Activated CD8-positive, alpha-beta T cell treated with anti-CD3 and anti-CD28 coated beads for 36 hours (primary cell): ENCODE results near the gene PLXNA3. TPM values are rescaled to one million over a fixed set of nuclear protein-coding genes. Genes with fewer than 3 reads are reported as not detected.

Source experiments
- ATAC-seq: fragments of 200-7000 bp; cut with Tn5 transposase; one replicate; pipeline ENCODE4 v1.10.0; 2021; ENCODE audit warnings: mild to moderate bottlenecking, moderate library complexity
- CTCF ChIA-PET: fragments of 350-600 bp; sonication (Branson Sonifier 250); formaldehyde crosslinking; loops from one replicate; lab custom pipeline; 2021; ENCODE audit warnings: antibody characterized with exemption; lab: Charles Lee
- POLR2A ChIA-PET: fragments of 350-600 bp; sonication (Branson Sonifier 250); formaldehyde crosslinking; loops from one replicate; lab custom pipeline; 2021; ENCODE audit warnings: antibody characterized with exemption; lab: Charles Lee
- DNase-seq: peaks from one replicate; pipeline ENCODE4 v3.0.0-alpha.2; 2020
- H3K27ac Mint-ChIP-seq: one replicate; pipeline ENCODE4 v1.8.0; 2021; ENCODE audit warnings: mild to moderate bottlenecking, mixed read lengths
- H3K27me3 Mint-ChIP-seq: one replicate; pipeline ENCODE4 v1.8.0; 2021; ENCODE audit warnings: mixed read lengths
- H3K36me3 Mint-ChIP-seq: one replicate; pipeline ENCODE4 v1.8.0; 2021; ENCODE audit warnings: low read depth, mixed read lengths
- H3K4me1 Mint-ChIP-seq: one replicate; pipeline ENCODE4 v1.8.0; 2021; ENCODE audit warnings: low read depth, mixed read lengths
- H3K4me3 Mint-ChIP-seq: one replicate; pipeline ENCODE4 v1.8.0; 2021; ENCODE audit warnings: mild to moderate bottlenecking, moderate library complexity, mixed read lengths
- H3K9me3 Mint-ChIP-seq: one replicate; pipeline ENCODE4 v1.8.0; 2021; ENCODE audit warnings: mixed read lengths
- intact Hi-C: fragments of 100-400 bp; cut with micrococcal nuclease; formaldehyde crosslinking; loops from one replicate; pipeline ENCODE4 v1.10.0; 2022
- total RNA-seq, 2 experiments: library from RNA; stranded (reverse); gene quantifications; one replicate each; pipeline ENCODE4 v1.2.3, GENCODE V29; 2021
- TF ChIP-seq, protein P1 (sequence below): fragments of 200-600 bp; IDR thresholded peaks from one replicate; pipeline ENCODE4 v1.8.0; 2022; ENCODE audit warnings: antibody characterized with exemption, mild to moderate bottlenecking

PLXNA3 gene
- total RNA-seq, 2 experiments from 2014 or later, result 36.5 to 40.5 TPM

- Mint-ChIP-seq H3K36me3 (peaks cover 18% of the 10 kb centered on the region), H3K4me1 (peaks cover 29% of the 10 kb centered on the region), H3K9me3 (no peaks in the 10 kb centered on the region), H3K4me3 (peak within 1 kb of the TSS; percentile 71), H3K27me3 (no peaks in the 10 kb centered on the region), H3K27ac (peak within 1 kb of the TSS; percentile 72)
- DNase-seq, result peak; percentile 70
- intact Hi-C loops, result no loop called here
- CTCF ChIA-PET, result interaction anchor here (1.2 kb wide), 1 partner anchor 49 kb away, joined by 3 read pairs; no protein-coding TSS in a partner anchor
- TF ChIP-seq, protein P1, sequence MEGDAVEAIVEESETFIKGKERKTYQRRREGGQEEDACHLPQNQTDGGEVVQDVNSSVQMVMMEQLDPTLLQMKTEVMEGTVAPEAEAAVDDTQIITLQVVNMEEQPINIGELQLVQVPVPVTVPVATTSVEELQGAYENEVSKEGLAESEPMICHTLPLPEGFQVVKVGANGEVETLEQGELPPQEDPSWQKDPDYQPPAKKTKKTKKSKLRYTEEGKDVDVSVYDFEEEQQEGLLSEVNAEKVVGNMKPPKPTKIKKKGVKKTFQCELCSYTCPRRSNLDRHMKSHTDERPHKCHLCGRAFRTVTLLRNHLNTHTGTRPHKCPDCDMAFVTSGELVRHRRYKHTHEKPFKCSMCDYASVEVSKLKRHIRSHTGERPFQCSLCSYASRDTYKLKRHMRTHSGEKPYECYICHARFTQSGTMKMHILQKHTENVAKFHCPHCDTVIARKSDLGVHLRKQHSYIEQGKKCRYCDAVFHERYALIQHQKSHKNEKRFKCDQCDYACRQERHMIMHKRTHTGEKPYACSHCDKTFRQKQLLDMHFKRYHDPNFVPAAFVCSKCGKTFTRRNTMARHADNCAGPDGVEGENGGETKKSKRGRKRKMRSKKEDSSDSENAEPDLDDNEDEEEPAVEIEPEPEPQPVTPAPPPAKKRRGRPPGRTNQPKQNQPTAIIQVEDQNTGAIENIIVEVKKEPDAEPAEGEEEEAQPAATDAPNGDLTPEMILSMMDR, result no peak
- peak; percentile 24 for ATAC-seq
- POLR2A ChIA-PET, result interaction anchor here (0.9 to 1.6 kb wide), 10 partner anchors 9 to 86 kb away, joined by 3 to 5 read pairs (median 3); no protein-coding TSS in a partner anchor
These were observed 28.5 kb downstream of the PLXNA3 start, which contains the start of gene UBL4A for GRCh38 chrX:154486396-154487207. UBL4A (minus strand) TSS chrX:154486615; CDS start chrX:154486584, 31 bp downstream.

DNA sequence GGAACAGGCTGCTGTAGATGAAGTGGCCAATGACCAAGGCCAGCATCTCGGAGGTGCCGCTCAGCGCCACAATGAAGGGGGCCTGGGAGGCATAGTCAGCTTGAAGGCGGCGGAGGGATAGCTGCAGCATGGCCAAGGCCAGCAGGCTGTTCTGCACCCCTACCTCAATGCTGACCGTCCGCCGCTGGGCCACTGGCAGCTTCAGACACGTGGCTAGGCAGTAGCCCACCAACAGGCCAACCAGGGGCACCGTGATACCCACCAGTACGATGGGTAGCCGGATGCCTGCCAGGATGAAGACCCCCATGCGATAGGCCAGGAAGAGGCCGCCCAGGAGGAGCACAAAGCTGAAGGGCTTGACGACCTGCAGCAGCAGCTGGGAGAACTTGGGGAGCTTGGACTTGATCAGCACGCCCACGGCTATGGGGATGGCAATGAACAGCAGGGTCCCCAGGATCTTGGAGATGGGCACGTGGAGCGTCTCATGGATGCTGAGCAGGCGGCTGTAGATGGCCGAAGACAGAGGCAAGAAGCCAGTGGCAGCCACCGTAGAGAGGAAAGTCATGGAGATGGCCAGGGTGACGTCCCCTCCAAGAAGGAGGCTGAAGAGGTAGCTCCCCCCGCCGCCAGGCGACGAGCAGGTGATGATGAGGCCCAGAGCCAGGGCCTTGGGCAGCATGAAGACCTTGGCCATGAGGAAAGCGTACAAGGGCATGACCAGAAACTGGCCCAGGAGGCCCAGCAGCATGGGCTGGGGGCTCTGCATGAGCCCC, 29.6 kb downstream of the PLXNA3 start:
- intact Hi-C loops, result no loop called here
- H3K27ac Mint-ChIP-seq, result no peak overlapping the region
- no peak for DNase-seq
- CTCF ChIA-PET, result interaction anchor here (1.2 kb wide), 1 partner anchor 48 kb away, joined by 3 read pairs; no protein-coding TSS in a partner anchor
- no peaks in the 10 kb centered on the region for H3K9me3 Mint-ChIP-seq
- H3K4me1 Mint-ChIP-seq, result peaks cover 29% of the 10 kb centered on the region
- TF ChIP-seq, protein P1, result no peak
- ATAC-seq, result no peak
- POLR2A ChIA-PET, result interaction anchor here (0.9 to 2.6 kb wide), 4 partner anchors 10 to 88 kb away, joined by 3 to 16 read pairs (median 3); partner anchors contain the start of gene RPL10
- peaks cover 18% of the 10 kb centered on the region for H3K36me3 Mint-ChIP-seq
- peak overlapping the region; percentile 71 for H3K4me3 Mint-ChIP-seq
- H3K27me3 Mint-ChIP-seq, result no peaks in the 10 kb centered on the region

GRCh38 chrX:154488336-154489075, 30.4 kb downstream of the PLXNA3 start:
- Mint-ChIP-seq H3K36me3 (peaks cover 16% of the 10 kb centered on the region), H3K27me3 (no peaks in the 10 kb centered on the region), H3K27ac (peak overlapping the region; percentile 46), H3K4me3 (peak overlapping the region; percentile 89), H3K9me3 (no peaks in the 10 kb centered on the region), H3K4me1 (peaks cover 25% of the 10 kb centered on the region)
- intact Hi-C loops, result no loop called here
- POLR2A ChIA-PET, result interaction anchor here (0.9 to 2.6 kb wide), 6 partner anchors 9 to 89 kb away, joined by 3 to 16 read pairs (median 4); partner anchors contain the start of gene RPL10
- no peak for DNase-seq
- TF ChIP-seq, protein P1, result no peak
- ATAC-seq, result no peak
- CTCF ChIA-PET, result no interaction called here

DNA sequence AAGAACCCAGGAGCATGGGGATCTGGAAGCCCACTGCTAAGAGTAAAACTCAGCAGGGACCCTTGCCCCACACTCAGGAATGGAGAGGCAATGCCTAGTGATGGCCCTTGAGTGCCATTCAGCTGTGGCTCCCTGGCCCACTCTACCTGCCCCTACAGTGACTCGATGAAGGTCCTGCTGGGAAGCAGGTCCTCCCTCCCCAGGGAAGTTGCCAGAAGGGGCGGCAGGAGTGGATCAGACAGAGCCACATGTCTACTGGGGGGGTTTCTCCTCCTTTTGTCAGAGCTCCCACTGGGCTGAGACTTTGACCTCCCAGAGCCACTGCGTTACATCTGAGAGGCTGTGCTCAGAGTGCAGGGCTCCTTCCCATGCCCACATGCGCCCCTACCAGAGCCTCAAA, 31.1 kb downstream of the PLXNA3 start:
- TF ChIP-seq, protein P1, result no peak
- Mint-ChIP-seq H3K27ac (peak overlapping the region; percentile 90), H3K4me1 (peaks cover 21% of the 10 kb centered on the region), H3K4me3 (peak overlapping the region; percentile 89), H3K27me3 (no peaks in the 10 kb centered on the region), H3K9me3 (no peaks in the 10 kb centered on the region), H3K36me3 (peaks cover 11% of the 10 kb centered on the region)
- ChIA-PET POLR2A (interaction anchor here (0.7 to 2.6 kb wide), 7 partner anchors 8 to 90 kb away, joined by 3 to 16 read pairs (median 3); partner anchors contain the start of gene RPL10), CTCF (interaction anchor here (0.9 to 2.0 kb wide), 4 partner anchors 8 to 116 kb away, joined by 3 to 5 read pairs (median 4); no protein-coding TSS in a partner anchor)
- ATAC-seq (no peak), DNase-seq (no peak)
- intact Hi-C loops, result no loop called here
